ENCODE data around the gene TPCN2.

GRCh38 chr11:69002110-69002569, 46.6 kb upstream of the TPCN2 start:
- TF ChIP-seq RCOR1 (IDR thresholded peaks at IDR 0.05; ENCODE audit: insufficient replicate concordance, low read length) (no peak), MXI1 (IDR thresholded peaks at IDR 0.05; ENCODE audit: borderline replicate concordance, low read depth, low read length) (no peak), RAD21 (IDR thresholded peaks at IDR 0.05; ENCODE audit: low read length) (no peak), BHLHE40 (IDR thresholded peaks at IDR 0.05; ENCODE audit: low read depth, low read length) (no peak)
- TF ChIP-seq, protein P1, sequence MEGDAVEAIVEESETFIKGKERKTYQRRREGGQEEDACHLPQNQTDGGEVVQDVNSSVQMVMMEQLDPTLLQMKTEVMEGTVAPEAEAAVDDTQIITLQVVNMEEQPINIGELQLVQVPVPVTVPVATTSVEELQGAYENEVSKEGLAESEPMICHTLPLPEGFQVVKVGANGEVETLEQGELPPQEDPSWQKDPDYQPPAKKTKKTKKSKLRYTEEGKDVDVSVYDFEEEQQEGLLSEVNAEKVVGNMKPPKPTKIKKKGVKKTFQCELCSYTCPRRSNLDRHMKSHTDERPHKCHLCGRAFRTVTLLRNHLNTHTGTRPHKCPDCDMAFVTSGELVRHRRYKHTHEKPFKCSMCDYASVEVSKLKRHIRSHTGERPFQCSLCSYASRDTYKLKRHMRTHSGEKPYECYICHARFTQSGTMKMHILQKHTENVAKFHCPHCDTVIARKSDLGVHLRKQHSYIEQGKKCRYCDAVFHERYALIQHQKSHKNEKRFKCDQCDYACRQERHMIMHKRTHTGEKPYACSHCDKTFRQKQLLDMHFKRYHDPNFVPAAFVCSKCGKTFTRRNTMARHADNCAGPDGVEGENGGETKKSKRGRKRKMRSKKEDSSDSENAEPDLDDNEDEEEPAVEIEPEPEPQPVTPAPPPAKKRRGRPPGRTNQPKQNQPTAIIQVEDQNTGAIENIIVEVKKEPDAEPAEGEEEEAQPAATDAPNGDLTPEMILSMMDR (conservative IDR thresholded peaks at IDR 0.05; ENCODE audit: low read depth, low read length): no peak

All from IMR-90 (cell line).